GM12864 (cell line): Measurements from ENCODE around the gene CHI3L1.

Experiments
- DNase-seq: peaks from one replicate; pipeline ENCODE4 v3.0.0-alpha.2; 2011; ENCODE audit warnings: low read depth
- H3K4me3 ChIP-seq: 2 replicates; pipeline ENCODE4 v1.5.1; 2011; ENCODE audit warnings: mild to moderate bottlenecking, low read depth, low read length, control low read depth
- CTCF ChIP-seq: IDR thresholded peaks from 2 replicates; pipeline ENCODE4 v1.5.1; 2011; ENCODE audit warnings: low read depth, mild to moderate bottlenecking, moderate library complexity, low read length, control low read depth, inconsistent platforms; ENCODE audit errors: missing control alignments

Gene CHI3L1

GRCh38 chr1:203147376-203147775 is 39.1 kb downstream of the CHI3L1 start:
- H3K4me3 ChIP-seq: no peak overlapping the region
- no peak for TF ChIP-seq CTCF
- no peak for DNase-seq

- DNase-seq: no peak
- H3K4me3 ChIP-seq: no peak overlapping the region
- no peak for TF ChIP-seq CTCF
Measured at GRCh38 chr1:203146537-203146936, 40.0 kb downstream of the CHI3L1 start.

- H3K4me3 ChIP-seq: no peak overlapping the region
- no peak for DNase-seq
- no peak for TF ChIP-seq CTCF
Measured at GRCh38 chr1:203146042-203146369, 40.5 kb downstream of the CHI3L1 start.

- DNase-seq: no peak
- TF ChIP-seq CTCF: no peak
- H3K4me3 ChIP-seq: no peak overlapping the region
Measured at GRCh38 chr1:203145321-203146041, 41.0 kb downstream of the CHI3L1 start.

GRCh38 chr1:203144661-203145060 is 41.8 kb downstream of the CHI3L1 start:
- H3K4me3 ChIP-seq: no peak overlapping the region
- DNase-seq: no peak
- TF ChIP-seq CTCF: no peak

- TF ChIP-seq CTCF: no peak
Measured at GRCh38 chr1:203143641-203144040, 42.9 kb downstream of the CHI3L1 start.

GRCh38 chr1:203142684-203143408 is 43.7 kb downstream of the CHI3L1 start:
- no peak overlapping the region for H3K4me3 ChIP-seq
- TF ChIP-seq CTCF: no peak
- no peak for DNase-seq

More at GRCh38 chr1:203143641-203144040, 42.9 kb downstream of the CHI3L1 start:
- no peak overlapping the region for H3K4me3 ChIP-seq
- no peak for DNase-seq
